Measurements from ENCODE around the gene ROM1. TPM values are rescaled to one million over a fixed set of nuclear protein-coding genes. Genes with fewer than 3 reads are reported as not detected.

ROM1 gene
- polyA plus RNA-seq, 1 donor (not counting 4 experiments of a cell fraction or from before 2014, with no cell fraction given): 1.5 TPM

GRCh38 chr11:62577046-62577714 is 35.9 kb upstream of the ROM1 start:
- no peak for TF ChIP-seq CTCF (optimal IDR thresholded peaks at IDR 0.05 in 1 of 3, IDR thresholded peaks at IDR 0.05 in 1 of 3, conservative IDR thresholded peaks at IDR 0.05 in 1 of 3; ENCODE audit: extremely low read depth in 1 of 3, insufficient read depth in 2 of 3, low read length in 3 of 3)
- TF ChIP-seq EZH2 (IDR thresholded peaks at IDR 0.05; ENCODE audit: low read length): no peak
- Histone ChIP-seq H2AFZ (ENCODE audit: control insufficient read depth, low read length) (no peak overlapping the region), H3K9me1 (ENCODE audit: control insufficient read depth, extremely low read depth, insufficient read depth, low read length) (no peaks in the 10 kb centered on the region), H3K36me3 (ENCODE audit: control insufficient read depth in 2 of 2, extremely low read depth in 1 of 2, insufficient read depth in 2 of 2, low read length in 2 of 2) (peaks cover 8 to 38% of the 10 kb centered on the region in 2 experiments), H3K27me3 (ENCODE audit: control insufficient read depth, extremely low read depth, insufficient read depth, low read length) (no peaks in the 10 kb centered on the region), H3K4me3 (ENCODE audit: control insufficient read depth in 2 of 3, extremely low read depth in 1 of 3, insufficient read depth in 2 of 3, low read depth in 1 of 3, low read length in 3 of 3) (no peak overlapping the region), H3K9ac (ENCODE audit: control insufficient read depth, extremely low read depth, insufficient read depth, low read length) (no peak overlapping the region), H4K20me1 (ENCODE audit: control insufficient read depth, extremely low read depth, insufficient read depth, low read length) (no peaks in the 10 kb centered on the region), H3K4me1 (ENCODE audit: control insufficient read depth, extremely low read depth, insufficient read depth, low read length) (peaks cover 17% of the 10 kb centered on the region), H3K4me2 (ENCODE audit: control insufficient read depth, extremely low read depth, insufficient read depth, low read depth, low read length) (no peak overlapping the region), H3K79me2 (ENCODE audit: control insufficient read depth, insufficient read depth, low read length) (peaks cover 15% of the 10 kb centered on the region), H3K27ac (ENCODE audit: control insufficient read depth, insufficient read depth, low read length) (no peak overlapping the region), H3K9me3 (ENCODE audit: control insufficient read depth, low read depth, low read length) (no peaks in the 10 kb centered on the region)
- dilution Hi-C loops (cut with MboI; ENCODE audit: extremely low pct_ligation_motif_present, low sequenced_read_pairs): no loop called here
- DNase-seq (ENCODE audit: low read depth, low spot score) (no peak), FAIRE-seq (no peak)

- DNase-seq (ENCODE audit: low read depth, low spot score) (no peak), FAIRE-seq (no peak)
- dilution Hi-C loops (cut with MboI; ENCODE audit: extremely low pct_ligation_motif_present, low sequenced_read_pairs): no loop called here
- Histone ChIP-seq H3K27me3 (ENCODE audit: control insufficient read depth, extremely low read depth, insufficient read depth, low read length) (no peaks in the 10 kb centered on the region), H3K79me2 (ENCODE audit: control insufficient read depth, insufficient read depth, low read length) (peaks cover 2% of the 10 kb centered on the region), H3K4me1 (ENCODE audit: control insufficient read depth, extremely low read depth, insufficient read depth, low read length) (peaks cover 12% of the 10 kb centered on the region), H3K4me2 (ENCODE audit: control insufficient read depth, extremely low read depth, insufficient read depth, low read depth, low read length) (no peak overlapping the region), H3K9me1 (ENCODE audit: control insufficient read depth, extremely low read depth, insufficient read depth, low read length) (no peaks in the 10 kb centered on the region), H3K9ac (ENCODE audit: control insufficient read depth, extremely low read depth, insufficient read depth, low read length) (no peak overlapping the region), H2AFZ (ENCODE audit: control insufficient read depth, low read length) (no peak overlapping the region), H3K27ac (ENCODE audit: control insufficient read depth, insufficient read depth, low read length) (no peak overlapping the region), H3K9me3 (ENCODE audit: control insufficient read depth, low read depth, low read length) (no peaks in the 10 kb centered on the region), H4K20me1 (ENCODE audit: control insufficient read depth, extremely low read depth, insufficient read depth, low read length) (no peaks in the 10 kb centered on the region), H3K4me3 (ENCODE audit: control insufficient read depth in 2 of 3, extremely low read depth in 1 of 3, insufficient read depth in 2 of 3, low read depth in 1 of 3, low read length in 3 of 3) (no peak overlapping the region), H3K36me3 (ENCODE audit: control insufficient read depth in 2 of 2, extremely low read depth in 1 of 2, insufficient read depth in 2 of 2, low read length in 2 of 2) (peaks cover 4 to 37% of the 10 kb centered on the region in 2 experiments)
- TF ChIP-seq CTCF (optimal IDR thresholded peaks at IDR 0.05 in 1 of 3, IDR thresholded peaks at IDR 0.05 in 1 of 3, conservative IDR thresholded peaks at IDR 0.05 in 1 of 3; ENCODE audit: extremely low read depth in 1 of 3, insufficient read depth in 2 of 3, low read length in 3 of 3) (no peak), EZH2 (IDR thresholded peaks at IDR 0.05; ENCODE audit: low read length) (no peak)
These were observed 34.5 kb upstream of the ROM1 start for GRCh38 chr11:62578541-62578940.

Measured in keratinocyte (primary cell).